HG03565 (cell line): Measurements from ENCODE around the gene CNTN4.

Source experiments
- ATAC-seq: cut with Tn5 transposase; IDR thresholded peaks from one replicate; pipeline ENCODE4 v1.9.1; 2021; ENCODE audit warnings: mild to moderate bottlenecking, moderate library complexity; ENCODE audit not compliant: unreplicated experiment

The CNTN4 gene

DNA sequence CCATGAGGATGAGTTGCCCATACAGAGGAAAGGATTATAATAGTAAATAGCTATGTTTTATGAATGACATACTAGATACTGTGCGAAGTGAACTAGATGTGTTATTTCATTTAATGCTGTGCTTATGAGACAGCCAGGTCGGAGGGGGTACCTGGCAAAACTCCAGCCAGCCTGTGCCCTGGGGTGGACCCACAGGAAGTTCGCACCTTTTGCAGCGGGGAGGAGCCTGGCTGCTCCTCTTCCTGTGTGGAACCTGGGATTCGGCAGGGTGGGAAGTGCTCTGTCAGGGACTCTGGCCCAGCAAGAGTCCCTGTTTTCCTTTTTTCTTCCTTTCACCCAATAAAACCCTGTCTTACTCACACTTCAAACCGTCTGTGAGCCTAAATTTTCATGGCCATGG, 559.3 kb downstream of the CNTN4 start:
- no peak for ATAC-seq

- no peak for ATAC-seq
Measured at GRCh38 chr3:2659896-2660295, 561.2 kb downstream of the CNTN4 start.

DNA sequence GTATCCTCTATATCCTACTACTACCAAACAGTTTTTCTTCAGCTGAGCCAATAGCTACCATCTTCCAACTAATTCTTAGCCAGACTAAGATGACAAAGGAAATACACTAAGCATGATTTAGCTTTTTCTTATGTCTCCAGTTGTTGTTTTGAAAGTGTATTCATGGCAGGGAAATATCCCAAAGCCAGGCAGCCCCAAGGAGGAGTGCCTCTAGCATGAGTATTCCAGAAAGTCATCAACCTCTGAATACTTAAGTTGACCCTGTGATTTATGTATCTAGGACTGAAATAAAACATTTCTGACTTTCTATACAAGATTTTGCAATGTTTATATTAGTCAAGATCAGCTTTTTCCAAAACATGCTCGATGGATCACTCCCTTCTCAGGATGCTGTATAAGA, 562.4 kb downstream of the CNTN4 start:
- ATAC-seq: no peak

DNA sequence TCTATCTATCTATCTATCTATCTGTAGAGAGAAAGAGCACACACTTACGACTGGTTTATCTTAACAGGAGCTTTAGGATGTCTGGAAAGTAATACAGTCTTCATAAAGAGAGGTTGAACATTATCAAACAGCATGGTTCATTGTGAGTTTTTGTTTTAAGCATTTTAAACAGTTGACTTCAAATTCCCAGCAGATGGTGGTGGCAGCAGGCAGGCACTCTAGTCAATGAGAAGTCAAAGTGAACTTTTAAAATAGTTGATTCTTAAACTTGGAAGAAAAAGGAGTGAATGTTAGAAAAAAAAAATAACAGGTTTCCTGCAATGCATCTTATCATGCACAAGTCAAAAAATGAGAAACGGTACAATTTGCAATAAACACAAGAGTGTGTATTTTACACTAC, 578.8 kb downstream of the CNTN4 start:
- ATAC-seq: no peak

- ATAC-seq: no peak
Measured at GRCh38 chr3:2680236-2680635, 581.6 kb downstream of the CNTN4 start.

GRCh38 chr3:2684046-2684445, 585.4 kb downstream of the CNTN4 start:
- no peak for ATAC-seq

DNA sequence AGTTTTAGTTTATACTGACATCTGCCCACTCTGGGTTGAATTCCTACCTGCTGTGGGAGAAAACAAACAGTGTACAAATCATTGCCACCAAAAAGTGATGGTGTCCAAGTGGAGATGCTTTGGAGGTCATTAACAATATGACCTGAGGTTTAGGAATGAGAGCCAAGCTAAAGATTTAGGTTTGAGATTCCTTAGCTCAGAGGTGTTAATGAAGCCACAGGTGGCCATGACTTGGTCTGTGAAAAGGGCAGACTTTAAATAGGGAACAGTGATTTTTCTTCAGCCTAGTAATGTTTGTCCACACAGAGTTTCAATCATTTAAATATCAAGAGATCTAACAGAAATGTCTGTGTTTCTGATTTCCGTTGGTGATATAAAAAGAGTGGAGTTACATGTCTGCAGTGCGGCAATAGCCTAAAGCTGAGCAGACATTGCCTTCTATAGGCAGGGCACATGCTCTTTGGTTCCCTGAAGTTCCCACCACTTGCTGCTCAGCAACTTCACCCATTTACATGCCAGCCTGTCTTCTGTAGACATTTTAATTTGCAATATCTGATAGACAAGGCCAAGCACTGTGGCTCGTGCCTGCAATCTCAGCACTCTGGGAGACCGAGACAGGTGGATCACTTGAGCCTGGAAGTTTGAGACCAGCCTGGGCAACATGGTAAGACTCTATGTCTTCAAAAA, 588.3 kb downstream of the CNTN4 start:
- no peak for ATAC-seq

- no peak for ATAC-seq
Measured at GRCh38 chr3:2697589-2697988, 598.9 kb downstream of the CNTN4 start.

DNA sequence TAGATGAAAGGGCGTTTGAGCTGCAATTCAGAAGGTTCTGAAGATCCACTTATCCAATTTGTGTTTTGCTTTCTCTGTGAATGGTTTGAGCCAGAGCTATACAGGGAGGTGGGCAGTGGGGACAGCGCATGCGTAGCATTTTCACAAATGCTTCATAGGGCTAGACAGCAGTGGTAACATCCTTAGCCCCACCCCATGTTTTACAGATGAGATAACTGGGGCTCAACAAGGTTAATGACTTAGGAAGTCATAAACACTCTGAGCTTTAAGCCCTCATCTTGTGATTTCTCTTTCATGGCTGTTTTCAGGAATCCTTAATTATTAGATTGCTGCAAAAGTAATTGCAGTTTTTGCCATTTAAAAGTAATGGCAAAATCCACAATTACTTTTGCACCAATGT, 602.8 kb downstream of the CNTN4 start:
- no peak for ATAC-seq

- no peak for ATAC-seq
Measured at GRCh38 chr3:2706144-2706835, 607.6 kb downstream of the CNTN4 start.

DNA sequence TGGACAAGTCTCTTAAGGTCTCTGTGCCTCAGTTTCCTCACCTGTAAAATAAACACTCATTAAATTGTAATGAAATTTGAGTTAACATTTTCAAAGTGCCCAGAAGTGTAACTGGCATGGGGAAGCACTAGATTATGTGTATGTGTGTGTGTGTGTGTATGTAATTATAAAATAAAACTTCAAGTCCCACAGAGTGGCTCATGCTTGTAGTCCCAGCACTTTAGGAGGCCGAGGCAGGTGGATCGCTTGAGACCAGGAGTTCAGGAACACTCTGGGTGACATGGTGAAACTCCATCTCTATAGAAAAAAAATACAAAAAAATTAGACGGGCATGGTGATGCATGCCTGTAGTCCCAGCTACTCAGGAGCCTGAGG, 608.2 kb downstream of the CNTN4 start:
- ATAC-seq: no peak

DNA sequence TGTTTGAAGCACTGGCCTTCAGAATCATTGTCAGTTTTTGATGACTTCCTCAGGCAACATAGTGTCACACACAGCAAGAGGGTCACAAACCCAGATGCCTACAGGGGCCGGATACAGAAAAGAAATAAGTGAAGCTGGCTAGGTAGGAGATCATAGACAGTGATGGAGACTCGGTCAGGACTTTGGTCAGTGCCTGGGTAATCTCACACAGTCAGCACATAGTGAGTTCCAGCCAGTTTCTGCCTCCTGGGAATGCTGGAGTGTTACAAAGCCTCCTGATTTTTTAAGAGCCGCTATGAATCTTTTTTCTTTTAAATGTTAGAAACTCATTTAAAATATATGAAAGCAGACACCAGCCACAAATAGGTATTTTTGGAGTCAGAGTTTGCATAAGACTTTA, 612.4 kb downstream of the CNTN4 start:
- no peak for ATAC-seq

GRCh38 chr3:2713923-2714322, 615.3 kb downstream of the CNTN4 start:
- no peak for ATAC-seq

GRCh38 chr3:2714834-2715233, 616.2 kb downstream of the CNTN4 start:
- ATAC-seq: peak; percentile 62

DNA sequence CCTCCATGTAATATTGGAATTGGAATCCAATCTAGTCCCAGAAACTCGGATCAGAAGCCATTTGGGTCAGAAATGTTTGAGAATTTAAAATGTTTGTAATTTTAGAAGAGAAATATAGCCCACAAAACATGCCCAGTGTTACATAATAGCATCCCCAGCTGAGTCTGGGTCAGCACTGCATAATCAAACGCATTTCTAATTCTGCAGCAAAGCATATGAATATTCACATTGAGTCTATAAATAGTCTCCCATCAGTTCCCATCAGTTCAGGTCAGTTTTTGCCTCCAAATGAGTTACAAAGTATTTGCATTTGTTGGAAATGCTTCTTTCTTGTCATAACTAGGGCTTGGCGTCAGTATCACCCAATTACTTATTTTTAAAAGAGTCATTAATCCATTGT, 628.4 kb downstream of the CNTN4 start:
- no peak for ATAC-seq

DNA sequence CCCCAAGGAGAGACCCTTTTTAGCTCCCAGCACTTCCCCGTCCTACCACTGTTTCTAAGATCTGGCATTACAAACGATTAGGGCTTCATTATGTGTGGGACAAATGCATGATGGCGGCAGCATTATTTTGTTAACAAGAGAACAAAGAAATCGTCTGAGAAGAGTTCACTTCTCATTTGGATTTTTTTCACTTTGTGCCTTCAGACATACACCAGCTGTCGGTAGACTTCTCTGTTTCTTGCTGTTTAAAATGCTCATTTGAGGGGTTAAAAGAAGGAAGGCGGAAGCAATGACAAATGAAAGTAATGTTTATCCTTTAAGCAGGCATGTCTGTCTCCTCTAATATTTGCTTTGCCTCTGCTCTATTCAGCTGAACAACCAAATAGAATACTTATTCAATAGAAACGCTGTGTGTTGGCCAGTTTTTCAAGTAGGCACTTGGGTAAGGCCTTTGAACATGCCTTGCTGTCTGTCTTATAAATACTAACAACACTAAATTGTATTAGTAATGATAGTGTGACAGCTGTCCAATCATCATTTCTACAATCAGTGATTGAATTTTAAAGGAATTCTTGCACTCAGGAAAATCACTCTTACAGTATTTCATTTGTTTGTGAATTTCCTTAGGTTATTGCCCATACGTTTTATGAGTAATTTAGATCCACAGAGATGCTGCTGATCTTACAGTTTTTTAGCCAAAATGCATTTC, 629.1 kb downstream of the CNTN4 start:
- ATAC-seq: no peak

DNA sequence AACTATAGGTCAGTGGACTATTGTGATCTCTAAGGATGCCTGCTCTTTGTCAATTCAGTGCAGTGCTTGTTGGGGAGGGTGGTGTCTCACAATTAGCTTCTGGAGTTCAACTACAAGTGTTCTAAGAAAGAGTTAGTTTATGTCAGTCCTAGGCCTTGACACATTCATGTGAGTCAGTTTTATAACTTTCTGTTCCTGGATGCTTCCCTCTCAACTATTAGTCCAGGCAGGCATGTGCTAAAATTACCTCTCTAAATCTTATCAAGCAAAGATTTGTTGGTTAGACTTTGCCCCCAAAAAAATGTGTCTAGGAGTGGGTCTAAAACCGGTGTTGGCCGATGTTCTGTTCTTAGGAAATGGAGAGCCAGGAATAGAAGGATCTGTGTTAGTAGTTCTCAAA, 633.2 kb downstream of the CNTN4 start:
- ATAC-seq: no peak

GRCh38 chr3:2735392-2735894, 636.8 kb downstream of the CNTN4 start:
- peak; percentile 49 for ATAC-seq

DNA sequence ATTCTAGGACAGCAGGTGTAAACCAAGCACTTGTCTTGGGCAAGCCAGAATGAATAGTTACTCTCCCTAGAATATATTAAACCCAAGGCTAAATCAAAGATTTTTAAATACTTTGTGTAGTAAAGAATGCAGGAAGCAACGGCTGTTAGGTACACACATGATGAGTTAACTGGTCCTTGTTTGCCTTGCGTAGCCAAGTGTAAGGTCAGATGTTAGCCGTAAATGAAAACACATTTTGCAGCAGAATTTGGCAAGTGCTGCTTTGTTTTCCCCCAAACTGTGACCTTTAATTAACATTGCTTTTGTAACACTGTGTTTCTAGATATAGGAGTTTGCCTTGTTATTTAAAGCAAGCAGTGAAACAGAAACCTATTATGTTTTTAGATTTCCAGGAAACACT, 642.9 kb downstream of the CNTN4 start:
- no peak for ATAC-seq

GRCh38 chr3:2765002-2765579, 666.4 kb downstream of the CNTN4 start:
- ATAC-seq: peak; percentile 71

DNA sequence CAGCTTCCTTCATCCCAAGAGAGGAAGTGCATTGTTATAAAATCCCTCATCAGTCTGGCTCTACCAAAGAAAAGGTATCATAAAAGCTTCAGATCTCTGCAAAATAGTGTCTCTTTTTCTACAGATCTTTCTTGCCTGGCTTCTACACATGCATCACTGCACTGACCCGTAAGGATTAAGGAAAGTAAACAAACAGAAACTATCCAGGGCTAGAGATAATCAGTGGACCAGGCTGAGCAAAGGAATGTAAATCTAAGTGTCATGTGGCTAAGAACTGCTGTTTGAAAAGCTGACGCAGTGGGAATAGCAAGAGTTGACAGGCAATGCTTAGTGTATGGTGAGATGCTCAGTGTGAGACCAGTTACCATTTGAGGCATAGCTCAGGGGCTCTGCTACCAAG, 671.8 kb downstream of the CNTN4 start:
- ATAC-seq: no peak

- ATAC-seq: no peak
Measured at GRCh38 chr3:2771193-2771592, 672.5 kb downstream of the CNTN4 start.
